HEK293 (cell line): ENCODE measurements around the gene TMEM205.

ENCODE experiments used
- CTCF ChIA-PET: fragments of 350-600 bp; formaldehyde crosslinking; extraction: SDS; loops from one replicate; lab custom pipeline; 2021; ENCODE audit warnings: antibody characterized with exemption; lab: Yijun Ruan, JAX
- POLR2A ChIA-PET: fragments of 300-600 bp; formaldehyde crosslinking; extraction: SDS; loops from one replicate; lab custom pipeline; 2020; ENCODE audit warnings: antibody characterized with exemption, inconsistent platforms; lab: Yijun Ruan, JAX
- H3K27ac ChIP-seq: fragments of 200-500 bp; sonication (Bioruptor generic); 2 replicates; pipeline ENCODE4 v1.5.1; 2014; ENCODE audit warnings: low read depth, low read length, control low read depth, inconsistent platforms; ENCODE audit errors: extremely low read depth
- H3K36me3 ChIP-seq, 2 experiments: fragments of 200-500 bp in 1 of 2; sonication (Bioruptor generic) in 1 of 2; 1 replicate in 1 of 2; 2 replicates in 1 of 2; pipeline ENCODE4 v1.5.1; 2014 to 2017; ENCODE audit warnings: inconsistent platforms in 2 of 2, low read length in 2 of 2; ENCODE audit not compliant: control insufficient read depth in 2 of 2, insufficient read depth in 1 of 2
- H3K4me1 ChIP-seq: fragments of 200-500 bp; sonication (Bioruptor generic); 2 replicates; pipeline ENCODE4 v1.5.1; 2014; ENCODE audit warnings: mild to moderate bottlenecking, low read length, inconsistent platforms; ENCODE audit not compliant: control insufficient read depth, insufficient read depth
- H3K4me3 ChIP-seq: 2 replicates; pipeline ENCODE4 v1.5.1; 2011; ENCODE audit warnings: low read depth, mild to moderate bottlenecking, control low read depth, low read length, moderate library complexity
- H3K9me3 ChIP-seq: fragments of 200-500 bp; sonication (Bioruptor generic); 2 replicates; pipeline ENCODE4 v1.5.1; 2014; ENCODE audit warnings: low read depth, low read length, inconsistent platforms; ENCODE audit not compliant: control insufficient read depth, insufficient read depth
- IKZF3 ChIP-seq: fragments of 450-650 bp; IDR thresholded peaks from 2 replicates; pipeline ENCODE4 v1.5.0; 2018; ENCODE audit warnings: missing biosample characterization, mild to moderate bottlenecking, missing genetic modification characterization, moderate library complexity
- MZF1 ChIP-seq: fragments of 450-650 bp; formaldehyde crosslinking; IDR thresholded peaks from 2 replicates; pipeline ENCODE4 v1.5.1; 2017; ENCODE audit warnings: missing biosample characterization, missing genetic modification characterization, borderline replicate concordance
- SALL2 ChIP-seq: fragments of 450-650 bp; formaldehyde crosslinking; IDR thresholded peaks from 2 replicates; pipeline ENCODE4 v1.5.0; 2017; ENCODE audit warnings: missing biosample characterization, mild to moderate bottlenecking, missing genetic modification characterization, borderline replicate concordance
- ZFHX2 ChIP-seq: fragments of 450-650 bp; formaldehyde crosslinking; conservative IDR thresholded peaks from 2 replicates; pipeline ENCODE4 v1.5.1; 2016; ENCODE audit warnings: missing biosample characterization, missing genetic modification characterization
- ZNF138 ChIP-seq: fragments of 450-650 bp; formaldehyde crosslinking; IDR thresholded peaks from 2 replicates; pipeline ENCODE4 v1.5.1; 2016; ENCODE audit warnings: missing biosample characterization, missing genetic modification characterization, borderline replicate concordance
- ZNF146 ChIP-seq: fragments of 450-650 bp; formaldehyde crosslinking; IDR thresholded peaks from 2 replicates; pipeline ENCODE4 v1.5.1; 2016; ENCODE audit warnings: missing biosample characterization, missing genetic modification characterization
- ZNF24 ChIP-seq: fragments of 450-650 bp; formaldehyde crosslinking; IDR thresholded peaks from 2 replicates; pipeline ENCODE4 v1.5.1; 2016; ENCODE audit warnings: missing biosample characterization, missing genetic modification characterization
- ZNF266 ChIP-seq: fragments of 450-650 bp; formaldehyde crosslinking; IDR thresholded peaks from 2 replicates; pipeline ENCODE4 v1.5.1; 2016; ENCODE audit warnings: missing biosample characterization, missing genetic modification characterization, low read depth
- ZNF341 ChIP-seq: fragments of 450-650 bp; formaldehyde crosslinking; IDR thresholded peaks from 2 replicates; pipeline ENCODE4; 2016; ENCODE audit warnings: low read depth, missing biosample characterization, missing genetic modification characterization
- ZNF514 ChIP-seq: fragments of 450-650 bp; formaldehyde crosslinking; IDR thresholded peaks from 2 replicates; pipeline ENCODE4 v1.5.1; 2016; ENCODE audit warnings: missing biosample characterization, missing genetic modification characterization
- ZNF558 ChIP-seq: fragments of 450-650 bp; formaldehyde crosslinking; IDR thresholded peaks from 2 replicates; pipeline ENCODE4 v1.5.1; 2016; ENCODE audit warnings: missing biosample characterization, missing genetic modification characterization
- ZNF600 ChIP-seq: fragments of 450-650 bp; formaldehyde crosslinking; IDR thresholded peaks from 2 replicates; pipeline ENCODE4 v1.5.1; 2016; ENCODE audit warnings: missing biosample characterization, missing genetic modification characterization
- ZNF626 ChIP-seq: fragments of 450-650 bp; sonication (Bioruptor Pico); formaldehyde crosslinking; IDR thresholded peaks from 2 replicates; pipeline ENCODE4 v1.5.1; 2018; ENCODE audit warnings: missing biosample characterization, missing genetic modification characterization, inconsistent platforms
- ZNF658 ChIP-seq: fragments of 450-650 bp; formaldehyde crosslinking; IDR thresholded peaks from 2 replicates; pipeline ENCODE4; 2016; ENCODE audit warnings: missing biosample characterization, missing genetic modification characterization
- ZNF660 ChIP-seq: fragments of 450-650 bp; IDR thresholded peaks from 2 replicates; pipeline ENCODE4 v1.5.1; 2018; ENCODE audit warnings: missing biosample characterization, mild to moderate bottlenecking, missing genetic modification characterization
- ZNF707 ChIP-seq: fragments of 450-650 bp; formaldehyde crosslinking; IDR thresholded peaks from 2 replicates; pipeline ENCODE4 v1.5.1; 2016; ENCODE audit warnings: missing biosample characterization, missing genetic modification characterization
- ZNF843 ChIP-seq: fragments of 450-650 bp; formaldehyde crosslinking; IDR thresholded peaks from 2 replicates; pipeline ENCODE4 v1.5.1; 2016; ENCODE audit warnings: missing biosample characterization, missing genetic modification characterization
- TF ChIP-seq, protein P1 (sequence below): fragments of 450-650 bp; formaldehyde crosslinking; IDR thresholded peaks from 2 replicates; pipeline ENCODE4 v1.5.1; 2016; ENCODE audit warnings: missing biosample characterization, missing genetic modification characterization
- TF ChIP-seq, protein P2 (sequence below): fragments of 450-650 bp; formaldehyde crosslinking; IDR thresholded peaks from 2 replicates; pipeline ENCODE4 v1.5.1; 2016; ENCODE audit warnings: missing biosample characterization, missing genetic modification characterization, low read depth
- TF ChIP-seq, protein P3 (sequence below): fragments of 450-650 bp; formaldehyde crosslinking; IDR thresholded peaks from 2 replicates; pipeline ENCODE4 v1.5.1; 2016; ENCODE audit warnings: missing biosample characterization, missing genetic modification characterization
- TF ChIP-seq, protein P4 (sequence below): fragments of 450-650 bp; formaldehyde crosslinking; IDR thresholded peaks from 2 replicates; pipeline ENCODE4 v1.5.1; 2016; ENCODE audit warnings: missing biosample characterization, missing genetic modification characterization
- TF ChIP-seq, protein P5 (sequence below): fragments of 450-650 bp; formaldehyde crosslinking; IDR thresholded peaks from 2 replicates; pipeline ENCODE4 v1.5.1; 2017; ENCODE audit warnings: missing biosample characterization, missing genetic modification characterization

Gene TMEM205

DNA sequence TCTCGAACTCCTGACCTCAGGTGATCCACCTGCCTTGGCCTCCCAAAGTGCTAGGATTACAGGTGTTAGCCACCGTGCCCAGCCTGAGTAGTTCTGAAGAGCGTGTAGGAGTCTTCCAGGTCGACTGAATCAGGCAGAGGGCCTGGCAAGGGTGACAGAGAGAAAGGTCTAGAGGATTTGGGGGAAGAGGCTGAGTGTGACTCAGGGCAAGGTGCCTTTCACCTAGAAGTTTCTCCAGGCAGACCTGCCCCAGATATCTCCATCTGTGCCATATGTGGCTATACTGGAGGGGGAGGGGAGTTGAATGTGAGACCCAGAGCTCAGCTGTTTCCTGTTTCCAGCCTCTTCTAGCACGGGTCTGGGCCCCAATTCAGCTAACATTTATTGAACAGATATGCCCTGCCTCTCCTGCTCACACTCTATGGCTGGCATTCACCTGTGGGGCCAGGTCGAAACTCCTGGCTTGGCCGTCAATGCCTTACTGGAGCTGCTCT lies 1.5 kb upstream of the TMEM205 start:
- ChIA-PET CTCF (interaction anchor here (2.1 kb wide), 1 partner anchor 33 kb away, joined by 19 read pairs; no protein-coding TSS in a partner anchor), POLR2A (interaction anchor here (1.6 to 3.2 kb wide), 2 partner anchors 28 to 88 kb away, joined by 6 to 36 read pairs; partner anchors contain the start of genes ODAD3, PRKCSH and SWSAP1)
- H3K9me3 ChIP-seq = no peaks in the 10 kb centered on the region
- H3K36me3 ChIP-seq = peaks cover 0 to 2% of the 10 kb centered on the region in 2 experiments; a peak in 1 of 3 replicates
- TF ChIP-seq, protein P1, sequence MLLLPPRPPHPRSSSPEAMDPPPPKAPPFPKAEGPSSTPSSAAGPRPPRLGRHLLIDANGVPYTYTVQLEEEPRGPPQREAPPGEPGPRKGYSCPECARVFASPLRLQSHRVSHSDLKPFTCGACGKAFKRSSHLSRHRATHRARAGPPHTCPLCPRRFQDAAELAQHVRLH (tag by site-specific recombination) = no peak
- TF ChIP-seq ZNF558 (tag by site-specific recombination) (no peak), ZNF514 (tag by site-specific recombination) (no peak), ZNF843 (tag by site-specific recombination) (no peak), SALL2 (tag by site-specific recombination) (no peak), MZF1 (tag by site-specific recombination) (no peak), ZNF626 (tag by site-specific recombination) (no peak)
- TF ChIP-seq, protein P2, sequence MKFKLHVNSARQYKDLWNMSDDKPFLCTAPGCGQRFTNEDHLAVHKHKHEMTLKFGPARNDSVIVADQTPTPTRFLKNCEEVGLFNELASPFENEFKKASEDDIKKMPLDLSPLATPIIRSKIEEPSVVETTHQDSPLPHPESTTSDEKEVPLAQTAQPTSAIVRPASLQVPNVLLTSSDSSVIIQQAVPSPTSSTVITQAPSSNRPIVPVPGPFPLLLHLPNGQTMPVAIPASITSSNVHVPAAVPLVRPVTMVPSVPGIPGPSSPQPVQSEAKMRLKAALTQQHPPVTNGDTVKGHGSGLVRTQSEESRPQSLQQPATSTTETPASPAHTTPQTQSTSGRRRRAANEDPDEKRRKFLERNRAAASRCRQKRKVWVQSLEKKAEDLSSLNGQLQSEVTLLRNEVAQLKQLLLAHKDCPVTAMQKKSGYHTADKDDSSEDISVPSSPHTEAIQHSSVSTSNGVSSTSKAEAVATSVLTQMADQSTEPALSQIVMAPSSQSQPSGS (tag by site-specific recombination) = no peak
- TF ChIP-seq, protein P3, sequence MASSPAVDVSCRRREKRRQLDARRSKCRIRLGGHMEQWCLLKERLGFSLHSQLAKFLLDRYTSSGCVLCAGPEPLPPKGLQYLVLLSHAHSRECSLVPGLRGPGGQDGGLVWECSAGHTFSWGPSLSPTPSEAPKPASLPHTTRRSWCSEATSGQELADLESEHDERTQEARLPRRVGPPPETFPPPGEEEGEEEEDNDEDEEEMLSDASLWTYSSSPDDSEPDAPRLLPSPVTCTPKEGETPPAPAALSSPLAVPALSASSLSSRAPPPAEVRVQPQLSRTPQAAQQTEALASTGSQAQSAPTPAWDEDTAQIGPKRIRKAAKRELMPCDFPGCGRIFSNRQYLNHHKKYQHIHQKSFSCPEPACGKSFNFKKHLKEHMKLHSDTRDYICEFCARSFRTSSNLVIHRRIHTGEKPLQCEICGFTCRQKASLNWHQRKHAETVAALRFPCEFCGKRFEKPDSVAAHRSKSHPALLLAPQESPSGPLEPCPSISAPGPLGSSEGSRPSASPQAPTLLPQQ = no peak
- H3K27ac ChIP-seq = no peak overlapping the region
- H3K4me1 ChIP-seq = no peaks in the 10 kb centered on the region
- no peak overlapping the region for H3K4me3 ChIP-seq

DNA sequence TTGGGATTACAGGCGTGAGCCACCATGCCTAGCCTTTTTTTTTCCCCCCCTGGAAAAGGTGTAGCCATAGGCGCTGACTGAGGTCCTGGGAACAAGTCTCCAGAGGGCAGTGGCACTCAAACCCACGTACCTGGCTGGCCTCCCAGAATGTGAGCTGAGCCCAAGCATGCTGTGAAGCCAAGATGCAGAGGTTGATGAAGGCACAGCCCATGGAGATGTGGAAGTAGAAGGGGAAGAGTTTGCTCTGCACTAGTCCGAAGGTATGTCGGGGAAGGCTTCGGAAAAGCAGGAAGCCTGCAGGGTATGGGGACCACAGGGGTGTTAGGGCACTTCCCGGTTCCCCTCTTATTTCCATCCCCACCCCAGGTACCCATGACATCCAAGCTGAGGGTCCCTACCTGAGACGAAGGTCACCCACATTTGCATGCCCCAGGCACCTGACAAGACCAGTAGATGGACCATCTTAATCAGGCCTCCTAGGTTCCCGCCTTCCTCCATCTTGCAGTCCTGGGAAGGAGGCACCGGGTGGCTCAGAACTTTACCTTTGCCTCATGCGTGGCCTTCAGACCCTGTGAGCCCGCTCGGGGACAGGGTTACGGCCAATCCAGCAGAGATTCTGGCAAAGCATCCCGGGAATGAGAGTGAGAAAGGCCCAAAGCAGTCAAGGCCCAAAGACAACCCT lies 805 bp downstream of the TMEM205 start:
- peak overlapping the region; percentile 72; the same call in 1 of the 2 replicates for H3K4me3 ChIP-seq
- ChIA-PET POLR2A (interaction anchor here (1.1 to 3.2 kb wide), 7 partner anchors 21 to 36 kb away, joined by 3 to 36 read pairs (median 8); partner anchors contain the start of gene SWSAP1), CTCF (interaction anchor here (1.1 to 2.1 kb wide), 4 partner anchors 12 to 59 kb away, joined by 3 to 19 read pairs (median 4); no protein-coding TSS in a partner anchor)
- no peaks in the 10 kb centered on the region for H3K9me3 ChIP-seq
- H3K36me3 ChIP-seq = peaks cover 0 to 12% of the 10 kb centered on the region in 2 experiments; a peak in 1 of 3 replicates
- no peaks in the 10 kb centered on the region for H3K4me1 ChIP-seq
- peak overlapping the region; percentile 55; the same call in 1 of the 2 replicates for H3K27ac ChIP-seq
- TF ChIP-seq IKZF3 (tag by site-specific recombination) (peak; percentile 46; the same call in 1 of the 2 replicates), ZFHX2 (tag by site-specific recombination) (peak; percentile 39), ZNF24 (tag by site-specific recombination) (no peak), ZNF266 (no peak), ZNF600 (tag by site-specific recombination) (peak; percentile 19; the same call in 1 of the 2 replicates), ZNF341 (no peak), ZNF138 (tag by site-specific recombination) (no peak), ZNF658 (tag by site-specific recombination) (no peak), ZNF707 (tag by site-specific recombination) (no peak), ZNF660 (tag by site-specific recombination) (no peak), ZNF146 (tag by site-specific recombination) (no peak)
- TF ChIP-seq, protein P4, sequence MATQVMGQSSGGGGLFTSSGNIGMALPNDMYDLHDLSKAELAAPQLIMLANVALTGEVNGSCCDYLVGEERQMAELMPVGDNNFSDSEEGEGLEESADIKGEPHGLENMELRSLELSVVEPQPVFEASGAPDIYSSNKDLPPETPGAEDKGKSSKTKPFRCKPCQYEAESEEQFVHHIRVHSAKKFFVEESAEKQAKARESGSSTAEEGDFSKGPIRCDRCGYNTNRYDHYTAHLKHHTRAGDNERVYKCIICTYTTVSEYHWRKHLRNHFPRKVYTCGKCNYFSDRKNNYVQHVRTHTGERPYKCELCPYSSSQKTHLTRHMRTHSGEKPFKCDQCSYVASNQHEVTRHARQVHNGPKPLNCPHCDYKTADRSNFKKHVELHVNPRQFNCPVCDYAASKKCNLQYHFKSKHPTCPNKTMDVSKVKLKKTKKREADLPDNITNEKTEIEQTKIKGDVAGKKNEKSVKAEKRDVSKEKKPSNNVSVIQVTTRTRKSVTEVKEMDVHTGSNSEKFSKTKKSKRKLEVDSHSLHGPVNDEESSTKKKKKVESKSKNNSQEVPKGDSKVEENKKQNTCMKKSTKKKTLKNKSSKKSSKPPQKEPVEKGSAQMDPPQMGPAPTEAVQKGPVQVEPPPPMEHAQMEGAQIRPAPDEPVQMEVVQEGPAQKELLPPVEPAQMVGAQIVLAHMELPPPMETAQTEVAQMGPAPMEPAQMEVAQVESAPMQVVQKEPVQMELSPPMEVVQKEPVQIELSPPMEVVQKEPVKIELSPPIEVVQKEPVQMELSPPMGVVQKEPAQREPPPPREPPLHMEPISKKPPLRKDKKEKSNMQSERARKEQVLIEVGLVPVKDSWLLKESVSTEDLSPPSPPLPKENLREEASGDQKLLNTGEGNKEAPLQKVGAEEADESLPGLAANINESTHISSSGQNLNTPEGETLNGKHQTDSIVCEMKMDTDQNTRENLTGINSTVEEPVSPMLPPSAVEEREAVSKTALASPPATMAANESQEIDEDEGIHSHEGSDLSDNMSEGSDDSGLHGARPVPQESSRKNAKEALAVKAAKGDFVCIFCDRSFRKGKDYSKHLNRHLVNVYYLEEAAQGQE = no peak
- TF ChIP-seq, protein P5, sequence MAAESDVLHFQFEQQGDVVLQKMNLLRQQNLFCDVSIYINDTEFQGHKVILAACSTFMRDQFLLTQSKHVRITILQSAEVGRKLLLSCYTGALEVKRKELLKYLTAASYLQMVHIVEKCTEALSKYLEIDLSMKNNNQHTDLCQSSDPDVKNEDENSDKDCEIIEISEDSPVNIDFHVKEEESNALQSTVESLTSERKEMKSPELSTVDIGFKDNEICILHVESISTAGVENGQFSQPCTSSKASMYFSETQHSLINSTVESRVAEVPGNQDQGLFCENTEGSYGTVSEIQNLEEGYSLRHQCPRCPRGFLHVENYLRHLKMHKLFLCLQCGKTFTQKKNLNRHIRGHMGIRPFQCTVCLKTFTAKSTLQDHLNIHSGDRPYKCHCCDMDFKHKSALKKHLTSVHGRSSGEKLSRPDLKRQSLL (tag by site-specific recombination) = no peak
